ENCODE results near the gene ARHGAP40.

Gene ARHGAP40

GRCh38 chr20:38685853-38686473 lies 84.4 kb downstream of the ARHGAP40 start:
- no peak for TF ChIP-seq CTCF (conservative IDR thresholded peaks at IDR 0.05)
- H3K27ac ChIP-seq = no peak overlapping the region

GRCh38 chr20:38692436-38693411 lies 91.1 kb downstream of the ARHGAP40 start:
- no peak for TF ChIP-seq ZFX (IDR thresholded peaks at IDR 0.05)
- no peak for TF ChIP-seq CTCF (conservative IDR thresholded peaks at IDR 0.05)
- no peak overlapping the region for H3K27ac ChIP-seq

- no peak overlapping the region for H3K27ac ChIP-seq
- no peak for TF ChIP-seq CTCF (conservative IDR thresholded peaks at IDR 0.05)
- TF ChIP-seq ZFX (IDR thresholded peaks at IDR 0.05) = no peak
Measured at GRCh38 chr20:38697306-38697705, 95.7 kb downstream of the ARHGAP40 start.

- TF ChIP-seq ZFX (IDR thresholded peaks at IDR 0.05) (no peak), CTCF (conservative IDR thresholded peaks at IDR 0.05) (no peak)
- H3K27ac ChIP-seq = no peak overlapping the region
Measured at GRCh38 chr20:38698541-38698940, 96.9 kb downstream of the ARHGAP40 start.

- no peak overlapping the region for H3K27ac ChIP-seq
- TF ChIP-seq ZFX (IDR thresholded peaks at IDR 0.05) = no peak
- no peak for TF ChIP-seq CTCF (conservative IDR thresholded peaks at IDR 0.05)
Measured at GRCh38 chr20:38700141-38700540, 98.5 kb downstream of the ARHGAP40 start.
